Measurements from ENCODE around the gene PRDM1.

DNA sequence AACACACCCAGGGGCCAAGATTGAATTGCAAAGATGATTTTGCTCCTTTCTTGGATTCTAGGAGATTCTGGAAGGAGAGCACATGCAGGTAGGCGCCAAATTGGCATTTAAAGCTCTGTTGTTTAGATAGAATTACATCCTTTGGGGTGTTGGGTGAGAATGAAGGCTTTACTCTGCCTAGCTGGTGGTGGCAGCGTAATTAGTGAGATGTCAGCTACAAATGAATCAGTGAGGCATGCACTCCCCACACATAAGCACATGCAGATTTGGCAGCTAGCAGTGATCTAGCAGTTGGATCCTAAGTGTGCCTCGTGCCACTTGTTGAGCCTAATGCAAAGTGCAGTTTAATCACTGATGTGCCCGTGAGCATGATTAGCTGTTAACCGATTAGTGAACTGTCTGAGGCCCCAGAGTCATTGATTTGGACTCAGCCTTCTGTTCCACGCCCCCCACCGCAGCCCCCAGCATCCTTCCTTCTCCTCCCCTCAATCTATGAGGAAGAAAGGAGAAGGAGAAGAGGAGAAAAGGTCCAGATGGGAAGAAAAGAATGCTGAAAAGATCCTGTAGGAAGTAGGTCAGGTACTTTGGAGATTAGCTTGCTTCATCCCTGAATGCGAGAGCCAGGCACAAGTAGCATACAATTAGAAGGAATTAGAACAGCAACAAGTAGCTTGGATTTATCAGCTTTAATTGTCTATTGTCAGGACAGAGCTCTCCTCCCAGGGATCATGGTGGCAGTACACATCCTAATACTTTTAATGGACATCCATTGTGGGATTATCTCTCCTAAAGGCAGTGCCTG lies 6.0 kb upstream of the PRDM1 start:
- TF ChIP-seq, protein P1, sequence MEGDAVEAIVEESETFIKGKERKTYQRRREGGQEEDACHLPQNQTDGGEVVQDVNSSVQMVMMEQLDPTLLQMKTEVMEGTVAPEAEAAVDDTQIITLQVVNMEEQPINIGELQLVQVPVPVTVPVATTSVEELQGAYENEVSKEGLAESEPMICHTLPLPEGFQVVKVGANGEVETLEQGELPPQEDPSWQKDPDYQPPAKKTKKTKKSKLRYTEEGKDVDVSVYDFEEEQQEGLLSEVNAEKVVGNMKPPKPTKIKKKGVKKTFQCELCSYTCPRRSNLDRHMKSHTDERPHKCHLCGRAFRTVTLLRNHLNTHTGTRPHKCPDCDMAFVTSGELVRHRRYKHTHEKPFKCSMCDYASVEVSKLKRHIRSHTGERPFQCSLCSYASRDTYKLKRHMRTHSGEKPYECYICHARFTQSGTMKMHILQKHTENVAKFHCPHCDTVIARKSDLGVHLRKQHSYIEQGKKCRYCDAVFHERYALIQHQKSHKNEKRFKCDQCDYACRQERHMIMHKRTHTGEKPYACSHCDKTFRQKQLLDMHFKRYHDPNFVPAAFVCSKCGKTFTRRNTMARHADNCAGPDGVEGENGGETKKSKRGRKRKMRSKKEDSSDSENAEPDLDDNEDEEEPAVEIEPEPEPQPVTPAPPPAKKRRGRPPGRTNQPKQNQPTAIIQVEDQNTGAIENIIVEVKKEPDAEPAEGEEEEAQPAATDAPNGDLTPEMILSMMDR (conservative IDR thresholded peaks at IDR 0.05 in 1 of 2, IDR thresholded peaks at IDR 0.05 in 1 of 2; ENCODE audit: low read depth in 1 of 2, low read length in 2 of 2) = no peak
- TF ChIP-seq EZH2 (IDR thresholded peaks at IDR 0.05; ENCODE audit: low read length, missing control alignments) = no peak
